ENCODE measurements around the gene PDE6A.

- no peak for TF ChIP-seq ZNF317 (CRISPR knock-in tag; IDR thresholded peaks at IDR 0.05; ENCODE audit: borderline replicate concordance, low read depth)
- TF ChIP-seq NFYB (CRISPR knock-in tag; conservative IDR thresholded peaks at IDR 0.05; ENCODE audit: low read depth), result no peak
- no peak for TF ChIP-seq SOX15 (CRISPR knock-in tag; IDR thresholded peaks at IDR 0.05)
- no peak for TF ChIP-seq CTCF (IDR thresholded peaks at IDR 0.05)
- TF ChIP-seq ZNF232 (CRISPR knock-in tag; IDR thresholded peaks at IDR 0.05), result no peak
- TF ChIP-seq, protein P1, sequence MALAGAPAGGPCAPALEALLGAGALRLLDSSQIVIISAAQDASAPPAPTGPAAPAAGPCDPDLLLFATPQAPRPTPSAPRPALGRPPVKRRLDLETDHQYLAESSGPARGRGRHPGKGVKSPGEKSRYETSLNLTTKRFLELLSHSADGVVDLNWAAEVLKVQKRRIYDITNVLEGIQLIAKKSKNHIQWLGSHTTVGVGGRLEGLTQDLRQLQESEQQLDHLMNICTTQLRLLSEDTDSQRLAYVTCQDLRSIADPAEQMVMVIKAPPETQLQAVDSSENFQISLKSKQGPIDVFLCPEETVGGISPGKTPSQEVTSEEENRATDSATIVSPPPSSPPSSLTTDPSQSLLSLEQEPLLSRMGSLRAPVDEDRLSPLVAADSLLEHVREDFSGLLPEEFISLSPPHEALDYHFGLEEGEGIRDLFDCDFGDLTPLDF (CRISPR knock-in tag; IDR thresholded peaks at IDR 0.05), result no peak
- no peak for TF ChIP-seq GTF2I (CRISPR knock-in tag; conservative IDR thresholded peaks at IDR 0.05)
- TF ChIP-seq, protein P2, sequence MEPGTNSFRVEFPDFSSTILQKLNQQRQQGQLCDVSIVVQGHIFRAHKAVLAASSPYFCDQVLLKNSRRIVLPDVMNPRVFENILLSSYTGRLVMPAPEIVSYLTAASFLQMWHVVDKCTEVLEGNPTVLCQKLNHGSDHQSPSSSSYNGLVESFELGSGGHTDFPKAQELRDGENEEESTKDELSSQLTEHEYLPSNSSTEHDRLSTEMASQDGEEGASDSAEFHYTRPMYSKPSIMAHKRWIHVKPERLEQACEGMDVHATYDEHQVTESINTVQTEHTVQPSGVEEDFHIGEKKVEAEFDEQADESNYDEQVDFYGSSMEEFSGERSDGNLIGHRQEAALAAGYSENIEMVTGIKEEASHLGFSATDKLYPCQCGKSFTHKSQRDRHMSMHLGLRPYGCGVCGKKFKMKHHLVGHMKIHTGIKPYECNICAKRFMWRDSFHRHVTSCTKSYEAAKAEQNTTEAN (CRISPR knock-in tag; IDR thresholded peaks at IDR 0.05), result no peak
- no peak for TF ChIP-seq ZBTB21 (CRISPR knock-in tag; IDR thresholded peaks at IDR 0.05; ENCODE audit: borderline replicate concordance)
- no peak for TF ChIP-seq TCF7 (CRISPR knock-in tag; IDR thresholded peaks at IDR 0.05; ENCODE audit: low read depth)
- TF ChIP-seq USF1 (CRISPR knock-in tag; IDR thresholded peaks at IDR 0.05), result no peak
- TF ChIP-seq KAT7 (CRISPR knock-in tag; IDR thresholded peaks at IDR 0.05; ENCODE audit: borderline replicate concordance), result no peak
Observed at GRCh38 chr5:149948993-149949392, 4.4 kb upstream of the PDE6A start.

All from WTC11 (cell line).